OCI-LY7 (cell line): ENCODE measurements around the gene CLEC16A. TPM values are rescaled to one million over a fixed set of nuclear protein-coding genes. Genes with fewer than 3 reads are reported as not detected.

Source experiments
- BruUV-seq: library from RNA; stranded (reverse); fragments of 400-500 nt; replicated peaks from 2 replicates; lab custom pipeline; 2021; lab: Mats Ljungman, UMichigan
- CTCF ChIA-PET: fragments of 300-600 bp; sonication (Branson Sonifier 250); formaldehyde crosslinking; loops from one replicate; lab custom pipeline; 2022; ENCODE audit warnings: antibody characterized with exemption; ENCODE audit not compliant: unreplicated experiment; lab: Charles Lee
- POLR2A ChIA-PET: fragments of 300-600 bp; sonication (Branson Sonifier 250); formaldehyde crosslinking; loops from one replicate; lab custom pipeline; 2022; ENCODE audit warnings: antibody characterized with exemption; lab: Charles Lee
- DNase-seq: peaks from one replicate; pipeline ENCODE4 v3.0.0-alpha.2; 2015; ENCODE audit warnings: low spot score
- H2AFZ ChIP-seq: fragments of 200-600 bp; sonication (generic), shearing (Covaris generic); 2 replicates; pipeline ENCODE4 v1.6.1; 2014; ENCODE audit warnings: mild to moderate bottlenecking, antibody characterized with exemption, low read length, moderate library complexity
- H3K27ac ChIP-seq: fragments of 200-600 bp; sonication (generic); 2 replicates; pipeline ENCODE4 v1.5.1; 2014; ENCODE audit warnings: mixed run types, low read depth, mild to moderate bottlenecking, moderate library complexity, low read length, inconsistent platforms; ENCODE audit not compliant: poor library complexity, severe bottlenecking
- H3K36me3 ChIP-seq: fragments of 200-600 bp; sonication (generic); 2 replicates; pipeline ENCODE4 v1.6.1; 2014; ENCODE audit warnings: mild to moderate bottlenecking, antibody characterized with exemption, low read length, moderate library complexity, mixed read lengths; ENCODE audit not compliant: insufficient read depth
- H3K4me1 ChIP-seq: fragments of 200-600 bp; sonication (generic); 2 replicates; pipeline ENCODE4 v1.5.1; 2014; ENCODE audit warnings: mild to moderate bottlenecking, low read length; ENCODE audit not compliant: insufficient read depth, poor library complexity, severe bottlenecking
- H3K4me2 ChIP-seq: fragments of 200-600 bp; sonication (generic); 2 replicates; pipeline ENCODE4 v1.6.1; 2014; ENCODE audit warnings: mild to moderate bottlenecking, low read length
- H3K4me3 ChIP-seq: fragments of 200-600 bp; sonication (generic); 2 replicates; pipeline ENCODE4 v1.5.1; 2014; ENCODE audit warnings: mild to moderate bottlenecking, low read depth, low read length; ENCODE audit not compliant: poor library complexity, severe bottlenecking
- H3K79me2 ChIP-seq: fragments of 200-600 bp; sonication (generic); 2 replicates; pipeline ENCODE4 v1.6.1; 2016; ENCODE audit warnings: low read depth, mild to moderate bottlenecking, low read length, moderate library complexity, mixed read lengths; ENCODE audit not compliant: insufficient read depth
- H3K9me2 ChIP-seq: fragments of 200-600 bp; sonication (generic); 2 replicates; pipeline ENCODE4 v1.6.1; 2016; ENCODE audit warnings: mild to moderate bottlenecking, low read length, mixed read lengths; ENCODE audit not compliant: insufficient read depth
- H3K9me3 ChIP-seq: fragments of 200-600 bp; sonication (generic); 2 replicates; pipeline ENCODE4 v1.6.1; 2014; ENCODE audit warnings: mild to moderate bottlenecking, mixed run types, low read length, mixed read lengths
- H4K20me1 ChIP-seq: fragments of 200-600 bp; sonication (generic); 2 replicates; pipeline ENCODE4 v1.6.1; 2014; ENCODE audit warnings: mild to moderate bottlenecking, antibody characterized with exemption, low read length, moderate library complexity, mixed read lengths; ENCODE audit not compliant: insufficient read depth
- EZH2phosphoT487 ChIP-seq: fragments of 200-600 bp; sonication (generic); IDR thresholded peaks from 2 replicates; pipeline ENCODE4 v1.6.1; 2018; ENCODE audit warnings: low read depth, borderline replicate concordance, mild to moderate bottlenecking, mixed run types, antibody characterized with exemption, low read length, moderate library complexity, mixed read lengths
- intact Hi-C: fragments of 100-400 bp; cut with micrococcal nuclease; formaldehyde crosslinking; loops from one replicate; pipeline ENCODE4 v1.10.0; 2022; ENCODE audit not compliant: unreplicated experiment
- total RNA-seq, 2 experiments: library from RNA; depleted of rRNA in 1 of 2; stranded (reverse); fragments of >200 nt in 1 of 2; shearing (Covaris generic) in 1 of 2; gene quantifications; 2 replicates each; pipeline ENCODE4 v1.2.3, GENCODE V29; 2014 to 2022
- TF ChIP-seq, protein P1 (sequence below): fragments of 200-600 bp; sonication (generic); conservative IDR thresholded peaks from 2 replicates; pipeline ENCODE4 v1.5.1; 2014; ENCODE audit warnings: mild to moderate bottlenecking, antibody characterized with exemption, low read length, moderate library complexity, mixed read lengths

CLEC16A gene
- total RNA-seq, 2 experiments from 2014 or later = 26.2 to 50.9 TPM

DNA sequence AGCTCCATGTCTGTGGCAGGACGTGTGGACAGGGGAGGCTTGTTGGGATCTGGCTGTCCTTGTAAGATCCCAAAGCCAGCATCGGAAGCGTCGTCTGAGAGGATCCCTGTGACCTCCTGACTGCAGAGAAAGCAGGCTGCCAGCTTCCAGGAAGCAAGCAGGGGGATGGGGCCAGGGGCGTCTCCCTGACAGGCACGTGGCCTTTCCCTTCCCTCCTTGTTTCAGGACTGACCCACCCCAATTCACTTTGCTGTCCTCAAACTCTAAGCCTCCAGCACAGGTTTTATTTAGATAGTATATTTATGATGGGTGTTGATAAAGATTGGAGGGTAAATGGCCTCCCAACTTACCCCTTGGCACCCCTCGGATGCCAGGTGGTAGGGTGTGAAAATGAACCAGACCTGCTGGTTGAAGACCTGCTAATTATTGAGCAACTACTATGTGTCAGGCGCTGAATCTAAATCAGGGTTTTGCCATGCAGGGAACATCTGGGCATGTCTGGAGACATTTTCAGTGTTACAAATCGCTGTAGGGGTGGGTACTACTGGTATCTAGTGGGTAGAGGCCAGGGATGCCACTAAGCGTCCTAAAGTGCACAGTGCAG, 287.1 kb downstream of the CLEC16A start:
- ChIA-PET CTCF (no interaction called here), POLR2A (interaction anchor here (0.6 kb wide), 1 partner anchor 1621 kb away, joined by 3 read pairs; no protein-coding TSS in a partner anchor)
- H3K27ac ChIP-seq = no peak overlapping the region
- H4K20me1 ChIP-seq = no peaks in the 10 kb centered on the region
- H3K36me3 ChIP-seq = no peaks in the 10 kb centered on the region
- H3K9me2 ChIP-seq = no peaks in the 10 kb centered on the region
- H3K9me3 ChIP-seq = no peaks in the 10 kb centered on the region
- H3K4me1 ChIP-seq = peaks cover 19% of the 10 kb centered on the region
- BruUV-seq = no TSS peak
- no peak overlapping the region for H3K4me3 ChIP-seq
- no peak for DNase-seq
- intact Hi-C loops = no loop called here
- H2AFZ ChIP-seq = no peak overlapping the region
- TF ChIP-seq, protein P1, sequence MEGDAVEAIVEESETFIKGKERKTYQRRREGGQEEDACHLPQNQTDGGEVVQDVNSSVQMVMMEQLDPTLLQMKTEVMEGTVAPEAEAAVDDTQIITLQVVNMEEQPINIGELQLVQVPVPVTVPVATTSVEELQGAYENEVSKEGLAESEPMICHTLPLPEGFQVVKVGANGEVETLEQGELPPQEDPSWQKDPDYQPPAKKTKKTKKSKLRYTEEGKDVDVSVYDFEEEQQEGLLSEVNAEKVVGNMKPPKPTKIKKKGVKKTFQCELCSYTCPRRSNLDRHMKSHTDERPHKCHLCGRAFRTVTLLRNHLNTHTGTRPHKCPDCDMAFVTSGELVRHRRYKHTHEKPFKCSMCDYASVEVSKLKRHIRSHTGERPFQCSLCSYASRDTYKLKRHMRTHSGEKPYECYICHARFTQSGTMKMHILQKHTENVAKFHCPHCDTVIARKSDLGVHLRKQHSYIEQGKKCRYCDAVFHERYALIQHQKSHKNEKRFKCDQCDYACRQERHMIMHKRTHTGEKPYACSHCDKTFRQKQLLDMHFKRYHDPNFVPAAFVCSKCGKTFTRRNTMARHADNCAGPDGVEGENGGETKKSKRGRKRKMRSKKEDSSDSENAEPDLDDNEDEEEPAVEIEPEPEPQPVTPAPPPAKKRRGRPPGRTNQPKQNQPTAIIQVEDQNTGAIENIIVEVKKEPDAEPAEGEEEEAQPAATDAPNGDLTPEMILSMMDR = no peak
- TF ChIP-seq EZH2phosphoT487 = no peak
- no peaks in the 10 kb centered on the region for H3K79me2 ChIP-seq
- no peak overlapping the region for H3K4me2 ChIP-seq

Other genes with a start within 250 kb of the CLEC16A start
- 0.32 TPM in 1 of 2 replicates, not detected in the other for gene TEKT5, start 249.6 kb upstream of the CLEC16A start, total RNA-seq (2014; rRNA removed; shearing (Covaris generic))
- 0.74 and 1.00 TPM in 2 replicates for gene TEKT5, start 249.6 kb upstream of the CLEC16A start, total RNA-seq (2022)
- 15.1 and 27.4 TPM in 2 replicates for gene NUBP1, start 200.7 kb upstream of the CLEC16A start, total RNA-seq (2014; rRNA removed; shearing (Covaris generic))
- gene NUBP1, start 200.7 kb upstream of the CLEC16A start, total RNA-seq (2022) = 20.7 and 24.4 TPM in 2 replicates
- 0.23 and 0.57 TPM in 2 replicates for gene TVP23A, start 125.8 kb upstream of the CLEC16A start, total RNA-seq (2014; rRNA removed; shearing (Covaris generic))
- not detected in 2 replicates for gene TVP23A, start 125.8 kb upstream of the CLEC16A start, total RNA-seq (2022)
- gene CIITA, start 67.4 kb upstream of the CLEC16A start, total RNA-seq (2014; rRNA removed; shearing (Covaris generic)) = 56.1 and 68.7 TPM in 2 replicates
- gene CIITA, start 67.4 kb upstream of the CLEC16A start, total RNA-seq (2022) = 101 and 124 TPM in 2 replicates
- gene DEXI, start 2.1 kb upstream of the CLEC16A start, total RNA-seq (2014; rRNA removed; shearing (Covaris generic)) = 12.7 and 17.6 TPM in 2 replicates
- 13.5 and 15.1 TPM in 2 replicates for gene DEXI, start 2.1 kb upstream of the CLEC16A start, total RNA-seq (2022)